Upper lobe of left lung (tissue), 6 donors: ENCODE results near the gene CCM2. TPM values are rescaled to one million over a fixed set of nuclear protein-coding genes. Genes with fewer than 3 reads are reported as not detected.
"Not testable (repeated sequence)": the region's sequence is repeated elsewhere in the genome, so short reads cannot be mapped to it uniquely, and the experiment has no call there.

Source experiments
- ATAC-seq, 2 donors: fragments of 200-7000 bp; cut with Tn5 transposase; one replicate each; pipeline ENCODE4 v1.9.1; 2022; ENCODE audit warnings: mild to moderate bottlenecking in 2 of 2, moderate library complexity in 2 of 2; ENCODE audit not compliant: low FRiP score in 2 of 2
- DNase-seq, 2 donors: peaks; one replicate each; pipeline ENCODE4 v3.0.0-alpha.2; 2019 to 2020
- H3K27ac ChIP-seq, 4 donors: fragments of 200-600 bp; sonication (generic); one replicate each; pipeline ENCODE4 v1.5.1; 2016 to 2019
- H3K27me3 ChIP-seq, 4 donors: fragments of 200-600 bp; sonication (generic); one replicate each; pipeline ENCODE4 v1.5.1; 2017 to 2019
- H3K36me3 ChIP-seq, 4 donors: fragments of 200-600 bp; sonication (generic); one replicate each; pipeline ENCODE4 v1.5.1; 2016 to 2019
- H3K4me1 ChIP-seq, 4 donors: fragments of 200-600 bp; sonication (generic); one replicate each; pipeline ENCODE4 v1.5.1; 2018 to 2019
- H3K4me3 ChIP-seq, 4 donors: fragments of 200-600 bp; sonication (generic); one replicate each; pipeline ENCODE4 v1.5.1; 2017 to 2019; ENCODE audit warnings: mild to moderate bottlenecking in 2 of 4, moderate library complexity in 1 of 4
- H3K9me3 ChIP-seq, 4 donors: fragments of 200-600 bp; sonication (generic); one replicate each; pipeline ENCODE4 v1.5.1; 2018 to 2019
- CTCF ChIP-seq, 6 experiments: fragments of 450-650 bp in 4 of 6; fragments of 200-600 bp in 2 of 6; sonication (generic) in 2 of 6; IDR thresholded peaks; one replicate each; pipeline ENCODE4 v1.5.1; 2016 to 2019; ENCODE audit warnings: antibody characterized with exemption in 6 of 6
- EP300 ChIP-seq, 4 donors: sonication (generic); formaldehyde crosslinking; IDR thresholded peaks; one replicate each; pipeline ENCODE4 v1.5.1; 2017; ENCODE audit warnings: antibody characterized with exemption in 4 of 4, control low read depth in 2 of 4
- POLR2A ChIP-seq, 4 donors: fragments of 450-650 bp; IDR thresholded peaks; one replicate each; pipeline ENCODE4 v1.5.1; 2016 to 2017; ENCODE audit warnings: antibody characterized with exemption in 4 of 4, mild to moderate bottlenecking in 2 of 4
- POLR2AphosphoS5 ChIP-seq, 2 donors: sonication (generic); formaldehyde crosslinking; IDR thresholded peaks; one replicate each; pipeline ENCODE4 v1.5.1; 2017; ENCODE audit warnings: antibody characterized with exemption in 2 of 2
- WGBS, 2 donors: methylation state at CpG; one replicate each; pipeline ENCODE4 v1.1.5; 2017 to 2018; 5-methylcytosine and 5-hydroxymethylcytosine counted together
- total RNA-seq, 6 donors: library from RNA; depleted of rRNA in 4 of 6; stranded (reverse); fragments of >200 nt in 4 of 6; gene quantifications; one replicate each; pipeline versions ENCODE4 v1.1.0 to v1.2.1, GENCODE V29; 2016 to 2021
- donor health status: DM: no; HTN: no; CAD: no; lungs with moderate emphysema.
- donor health status: DM: no; HTN: yes; CAD: no; lungs with severe emphysema.

CCM2 gene
- total RNA-seq, 6 donors from 2014 or later: 30.9 to 63.9 (median 46.8) TPM

GRCh38 chr7:45028920-45029344, 28.9 kb downstream of the CCM2 start:
- H3K4me1 ChIP-seq: peaks cover 0 to 10% (median 3%) of the 10 kb centered on the region in 4 donors
- WGBS, 2 donors: 70 to 71% methylated on average over 7 of the region's 7 CpGs
- peak overlapping the region in 1 of 4 donors; percentile 82 for H3K27ac ChIP-seq
- no peak for ATAC-seq
- DNase-seq: no peak
- H3K4me3 ChIP-seq: peak overlapping the region in 3 of 4 donors; percentile 21 to 49 (median 43)
- H3K27me3 ChIP-seq: no peaks in the 10 kb centered on the region
- TF ChIP-seq POLR2A (IDR thresholded peaks at IDR 0.05): no peak
- TF ChIP-seq EP300 (IDR thresholded peaks at IDR 0.05): no peak
- no peak for TF ChIP-seq CTCF (IDR thresholded peaks at IDR 0.05)
- TF ChIP-seq POLR2AphosphoS5 (IDR thresholded peaks at IDR 0.05): no peak
- peaks cover 0 to 16% (median 2%) of the 10 kb centered on the region in 4 donors for H3K36me3 ChIP-seq
- H3K9me3 ChIP-seq: no peaks in the 10 kb centered on the region

GRCh38 chr7:45031829-45032228, 31.8 kb downstream of the CCM2 start:
- no peak overlapping the region for H3K27ac ChIP-seq
- no peak for DNase-seq
- no peak overlapping the region for H3K4me3 ChIP-seq
- peaks cover 0 to 27% (median 16%) of the 10 kb centered on the region in 4 donors for H3K4me1 ChIP-seq
- H3K9me3 ChIP-seq: no peaks in the 10 kb centered on the region
- peaks cover 0 to 16% (median 2%) of the 10 kb centered on the region in 4 donors for H3K36me3 ChIP-seq
- ATAC-seq: no peak
- no peaks in the 10 kb centered on the region for H3K27me3 ChIP-seq
- TF ChIP-seq POLR2A (IDR thresholded peaks at IDR 0.05) (no peak), POLR2AphosphoS5 (IDR thresholded peaks at IDR 0.05) (no peak), CTCF (IDR thresholded peaks at IDR 0.05) (no peak), EP300 (IDR thresholded peaks at IDR 0.05) (no peak)
- 61 to 87% methylated on average over 4 of the region's 4 CpGs for WGBS, 2 donors

GRCh38 chr7:45032421-45032820, 32.4 kb downstream of the CCM2 start:
- no peak overlapping the region for H3K27ac ChIP-seq
- no peak for TF ChIP-seq POLR2AphosphoS5 (IDR thresholded peaks at IDR 0.05)
- TF ChIP-seq CTCF (IDR thresholded peaks at IDR 0.05): no peak
- TF ChIP-seq POLR2A (IDR thresholded peaks at IDR 0.05): no peak
- TF ChIP-seq EP300 (IDR thresholded peaks at IDR 0.05): no peak
- H3K9me3 ChIP-seq: no peaks in the 10 kb centered on the region
- WGBS, 2 donors: 90 to 96% methylated on average over 3 to 4 of the region's 4 CpGs
- peaks cover 0 to 16% (median 2%) of the 10 kb centered on the region in 4 donors for H3K36me3 ChIP-seq
- H3K27me3 ChIP-seq: no peaks in the 10 kb centered on the region
- H3K4me1 ChIP-seq: peaks cover 0 to 30% (median 16%) of the 10 kb centered on the region in 4 donors
- ATAC-seq (no peak), DNase-seq (no peak)
- H3K4me3 ChIP-seq: no peak overlapping the region

- 71 to 85% methylated on average over 1 of the region's 1 CpG for WGBS, 2 donors
- ATAC-seq (no peak), DNase-seq (no peak)
- Histone ChIP-seq H3K4me3 (no peak overlapping the region), H3K4me1 (peaks cover 0 to 30% (median 16%) of the 10 kb centered on the region in 4 donors), H3K9me3 (no peaks in the 10 kb centered on the region), H3K27ac (no peak overlapping the region), H3K27me3 (no peaks in the 10 kb centered on the region), H3K36me3 (peaks cover 0 to 9% (median 2%) of the 10 kb centered on the region in 4 donors)
- TF ChIP-seq CTCF (IDR thresholded peaks at IDR 0.05) (no peak), POLR2A (IDR thresholded peaks at IDR 0.05) (no peak), EP300 (IDR thresholded peaks at IDR 0.05) (no peak), POLR2AphosphoS5 (IDR thresholded peaks at IDR 0.05) (no peak)
Measured at GRCh38 chr7:45033261-45033930, 33.4 kb downstream of the CCM2 start.

DNA sequence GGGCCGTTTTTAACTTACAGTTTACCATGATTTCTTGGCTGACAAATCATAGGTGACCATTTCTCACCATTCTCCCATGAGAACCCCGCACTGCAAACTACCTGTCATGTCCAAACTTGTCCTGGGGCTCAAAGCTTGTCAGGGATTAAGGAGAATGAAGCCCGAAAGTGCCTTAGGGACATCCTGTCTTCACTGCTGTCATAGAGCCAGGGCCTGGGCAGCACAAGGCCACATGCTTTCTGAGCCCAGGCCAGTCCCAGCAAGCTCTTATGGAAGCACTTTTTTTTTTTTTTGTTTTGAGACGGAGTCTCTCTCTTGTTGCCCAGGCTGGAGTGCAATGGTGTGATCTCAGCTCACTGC, 33.9 kb downstream of the CCM2 start:
- Histone ChIP-seq H3K27me3 (no peaks in the 10 kb centered on the region), H3K36me3 (peaks cover 0 to 10% (median 7%) of the 10 kb centered on the region in 4 donors), H3K27ac (no peak overlapping the region), H3K4me1 (peaks cover 0 to 28% (median 16%) of the 10 kb centered on the region in 4 donors), H3K9me3 (no peaks in the 10 kb centered on the region), H3K4me3 (no peak overlapping the region)
- WGBS, 2 donors: 69 to 84% methylated on average over 4 of the region's 4 CpGs
- TF ChIP-seq POLR2AphosphoS5 (IDR thresholded peaks at IDR 0.05) (no peak), POLR2A (IDR thresholded peaks at IDR 0.05) (no peak), CTCF (IDR thresholded peaks at IDR 0.05) (no peak), EP300 (IDR thresholded peaks at IDR 0.05) (no peak)
- ATAC-seq: no peak
- no peak for DNase-seq

DNA sequence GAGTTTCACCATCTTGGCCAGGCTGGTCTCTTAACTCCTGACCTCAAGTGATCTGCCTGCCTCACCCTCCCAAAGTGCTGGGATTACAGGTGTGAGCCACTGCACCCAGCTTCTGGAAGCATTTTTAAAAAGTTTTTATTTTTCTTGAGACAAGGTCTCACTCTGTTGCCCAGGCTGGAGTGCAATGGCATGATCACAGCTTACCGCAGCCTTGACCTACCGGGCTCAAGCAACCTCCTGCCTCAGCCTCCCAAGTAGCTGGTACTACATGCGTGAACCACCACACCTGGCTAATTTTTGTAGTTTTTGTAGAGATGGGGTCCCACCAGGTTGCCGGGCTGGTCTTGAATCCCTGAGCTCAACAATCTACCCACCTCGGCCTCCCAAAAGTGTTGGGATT, 34.7 kb downstream of the CCM2 start:
- H3K9me3 ChIP-seq, H3K4me3 ChIP-seq, DNase-seq, H3K27ac ChIP-seq, ATAC-seq, H3K27me3 ChIP-seq: not testable (repeated sequence)
- H3K4me1 ChIP-seq: peaks cover 0 to 26% (median 16%) of the 10 kb centered on the region in 4 donors
- H3K36me3 ChIP-seq: peaks cover 0 to 18% (median 13%) of the 10 kb centered on the region in 4 donors
- WGBS, 2 donors: 80 to 85% methylated on average over 5 of the region's 5 CpGs
